Pancreas (tissue), 10 donors: ENCODE measurements around the gene NRG4. TPM values are rescaled to one million over a fixed set of nuclear protein-coding genes. Genes with fewer than 3 reads are reported as not detected.
A peak's percentile ranks its signal among the peaks of the same experiment; 100 is the strongest.
"Not testable (repeated sequence)": the region's sequence is repeated elsewhere in the genome, so short reads cannot be mapped to it uniquely, and the experiment has no call there.

Experiments
- ATAC-seq, 4 donors: fragments of 200-7000 bp; cut with Tn5 transposase; one replicate each; pipeline versions ENCODE4 v1.8.0 to v1.9.1; 2020; ENCODE audit warnings: mild to moderate bottlenecking in 4 of 4, moderate library complexity in 4 of 4
- DNase-seq, 6 donors: peaks; one replicate each; pipeline ENCODE4 v3.0.0-alpha.2; 2020
- FAIRE-seq: peaks from 2 replicates; lab custom pipeline; 2012; peaks lifted over from hg19 to GRCh38; lab: Jason Lieb, UNC
- H3K27ac ChIP-seq, 4 donors: fragments of 200-600 bp; sonication (generic); 1 replicate in 3 of 4; 2 replicates in 1 of 4; pipeline versions ENCODE4 v1.5.0 to v1.8.0; 2020
- H3K27me3 ChIP-seq, 4 donors: fragments of 200-600 bp; one replicate each; pipeline ENCODE4 v1.8.0; 2021
- H3K36me3 ChIP-seq, 3 donors: fragments of 200-600 bp; sonication (generic) in 1 of 3; one replicate each; pipeline versions ENCODE4 v1.5.0 to v1.8.0; 2020 to 2021
- H3K4me1 ChIP-seq, 3 donors: fragments of 200-600 bp; one replicate each; pipeline ENCODE4 v1.8.0; 2021
- H3K4me3 ChIP-seq, 4 donors: fragments of 200-600 bp; sonication (generic) in 2 of 4; one replicate each; pipeline versions ENCODE4 v1.5.0 to v1.8.0; 2020 to 2021
- H3K9me3 ChIP-seq, 4 donors: fragments of 200-600 bp; one replicate each; pipeline ENCODE4 v1.8.0; 2021
- whole genome bisulfite sequencing, 2 donors: extraction: QIAGEN DNeasy Blood & Tissue Kit; methylation state at CpG; one replicate each; pipeline ENCODE4 v1.1.7; 2013; 5-methylcytosine and 5-hydroxymethylcytosine counted together
- intact Hi-C, 3 donors: fragments of 100-400 bp; cut with DNase I; formaldehyde crosslinking; loops; one replicate each; pipeline versions ENCODE4 v1.11.1 to v1.14.2; 2022
- polyA plus RNA-seq, 2 donors: library from polyadenylated mRNA; stranded (reverse); fragments of 200-250 nt; gene quantifications; one replicate each; pipeline ENCODE4 v1.2.3, GENCODE V29; 2013
- total RNA-seq, 6 donors: library from RNA; stranded (reverse); fragmentation: NEBNext Ultra II Directional in 4 of 6; extraction: Animal tissue kit (Norgen Biotek cat#: 25700) in 4 of 6; gene quantifications; one replicate each; pipeline versions ENCODE4 v1.2.1 to v1.2.4, GENCODE V29; 2021 to 2023
- TF ChIP-seq, protein P1 (sequence below), 4 donors: fragments of 200-600 bp; sonication (generic) in 3 of 4; IDR thresholded peaks; one replicate each; pipeline versions ENCODE4 v1.5.0 to v1.8.0; 2021; ENCODE audit warnings: antibody characterized with exemption in 4 of 4
- donor health status: healthy with polysubstance abuse.
- donor health status: DM: no; HTN: no; CAD: no; lungs with moderate emphysema.
- donor health status: DM: no; HTN: no; CAD: no.
- donor health status: control.
- donor health status: control.
- donor health status: Bipolar disorder and iron deficiency.
- donor health status: DM: yes; HTN: yes; CAD: no.
- donor health status: DM: no; HTN: no; CAD: no.
- donor health status: DM: no; HTN: no; CAD: no.
- donor health status: DM: yes; HTN: yes; CAD: no.

Gene NRG4
- total and polyA plus RNA-seq, 8 donors, result 6.0 to 50.1 (median 27.8) TPM

- DNase-seq (peak in 3 of 6 donors; percentile 30 to 48 (median 33)), FAIRE-seq (no peak), ATAC-seq (peak; percentile 51 to 70 (median 66))
- 9 to 10% methylated on average over 18 of the region's 18 CpGs for WGBS, 2 donors
- no peaks in the 10 kb centered on the region for H3K27me3 ChIP-seq
- H3K9me3 ChIP-seq, result no peaks in the 10 kb centered on the region
- H3K4me1 ChIP-seq, result peaks cover 0 to 9% (median 0%) of the 10 kb centered on the region in 3 donors
- no peaks in the 10 kb centered on the region for H3K36me3 ChIP-seq
- peak overlapping the region; percentile 33 to 71 (median 48) for H3K4me3 ChIP-seq
- H3K27ac ChIP-seq, result peak overlapping the region in 1 of 4 donors; percentile 42
- intact Hi-C loops, result loop anchor here in 1 of 3 donors (5.0 kb wide), 1 partner anchor 78 kb away; no protein-coding TSS in a partner anchor
- TF ChIP-seq, protein P1, sequence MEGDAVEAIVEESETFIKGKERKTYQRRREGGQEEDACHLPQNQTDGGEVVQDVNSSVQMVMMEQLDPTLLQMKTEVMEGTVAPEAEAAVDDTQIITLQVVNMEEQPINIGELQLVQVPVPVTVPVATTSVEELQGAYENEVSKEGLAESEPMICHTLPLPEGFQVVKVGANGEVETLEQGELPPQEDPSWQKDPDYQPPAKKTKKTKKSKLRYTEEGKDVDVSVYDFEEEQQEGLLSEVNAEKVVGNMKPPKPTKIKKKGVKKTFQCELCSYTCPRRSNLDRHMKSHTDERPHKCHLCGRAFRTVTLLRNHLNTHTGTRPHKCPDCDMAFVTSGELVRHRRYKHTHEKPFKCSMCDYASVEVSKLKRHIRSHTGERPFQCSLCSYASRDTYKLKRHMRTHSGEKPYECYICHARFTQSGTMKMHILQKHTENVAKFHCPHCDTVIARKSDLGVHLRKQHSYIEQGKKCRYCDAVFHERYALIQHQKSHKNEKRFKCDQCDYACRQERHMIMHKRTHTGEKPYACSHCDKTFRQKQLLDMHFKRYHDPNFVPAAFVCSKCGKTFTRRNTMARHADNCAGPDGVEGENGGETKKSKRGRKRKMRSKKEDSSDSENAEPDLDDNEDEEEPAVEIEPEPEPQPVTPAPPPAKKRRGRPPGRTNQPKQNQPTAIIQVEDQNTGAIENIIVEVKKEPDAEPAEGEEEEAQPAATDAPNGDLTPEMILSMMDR (IDR thresholded peaks at IDR 0.05), result no peak
Observed at GRCh38 chr15:76058714-76059319, 46.6 kb upstream of the NRG4 start.

- peak; percentile 7 to 49 (median 44) for ATAC-seq
- 2 to 3% methylated on average over 7 of the region's 7 CpGs for WGBS, 2 donors
- peak in 3 of 6 donors; percentile 24 to 49 (median 24) for DNase-seq
- intact Hi-C loops, result loop anchor here in 1 of 3 donors (5.0 kb wide), 1 partner anchor 80 kb away; no protein-coding TSS in a partner anchor
- FAIRE-seq, result peak; percentile 45
- H3K27ac ChIP-seq, result peak overlapping the region in 2 of 4 donors; percentile 4 to 43
- TF ChIP-seq, protein P1 (IDR thresholded peaks at IDR 0.05), result peak; percentile 52 to 75 (median 62)
- H3K4me1 ChIP-seq, result peaks cover 0 to 9% (median 0%) of the 10 kb centered on the region in 3 donors
- H3K9me3 ChIP-seq, result no peaks in the 10 kb centered on the region
- no peaks in the 10 kb centered on the region for H3K27me3 ChIP-seq
- H3K36me3 ChIP-seq, result no peaks in the 10 kb centered on the region
- H3K4me3 ChIP-seq, result peak overlapping the region in 2 of 4 donors; percentile 9 to 30
Observed at GRCh38 chr15:76057332-76058000, 45.2 kb upstream of the NRG4 start.

DNA sequence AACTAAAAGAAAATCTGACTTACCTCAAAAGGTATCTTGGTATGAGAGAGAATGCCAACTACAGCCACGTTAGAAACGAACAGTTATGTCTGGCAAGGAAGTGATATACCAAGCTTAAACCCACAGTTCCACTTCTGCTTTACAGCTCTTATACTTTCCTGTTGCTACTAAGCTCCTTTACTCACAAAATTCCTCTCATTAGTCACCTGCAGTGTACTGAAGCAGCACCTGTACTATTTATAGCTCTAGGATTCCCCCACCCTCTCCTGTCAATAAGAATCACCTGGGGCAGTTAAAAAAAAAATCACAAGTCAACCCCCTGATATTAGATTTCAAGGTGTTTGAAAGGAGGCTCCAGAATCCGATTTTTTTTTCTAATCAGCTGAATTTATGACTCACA is 44.7 kb upstream of the NRG4 start:
- Histone ChIP-seq H3K4me1 (peaks cover 0 to 9% (median 0%) of the 10 kb centered on the region in 3 donors), H3K36me3 (no peaks in the 10 kb centered on the region), H3K27me3 (no peaks in the 10 kb centered on the region), H3K27ac (peak overlapping the region in 2 of 4 donors; percentile 4 to 43), H3K9me3 (no peaks in the 10 kb centered on the region), H3K4me3 (peak overlapping the region in 2 of 4 donors; percentile 9 to 30)
- ATAC-seq (peak; percentile 21 to 59 (median 46)), FAIRE-seq (no peak), DNase-seq (no peak)
- 2 to 3% methylated on average over 3 of the region's 3 CpGs for whole genome bisulfite sequencing, 2 donors
- TF ChIP-seq, protein P1 (IDR thresholded peaks at IDR 0.05), result no peak
- intact Hi-C loops, result loop anchor here in 1 of 3 donors (5.0 kb wide), 1 partner anchor 80 kb away; no protein-coding TSS in a partner anchor

GRCh38 chr15:76054201-76054600 is 42.0 kb upstream of the NRG4 start:
- H3K36me3 ChIP-seq, FAIRE-seq, ATAC-seq, H3K9me3 ChIP-seq, H3K4me1 ChIP-seq, intact Hi-C loops, DNase-seq, H3K4me3 ChIP-seq, H3K27me3 ChIP-seq, H3K27ac ChIP-seq: not testable (repeated sequence)
- 94 to 96% methylated on average over 10 of the region's 10 CpGs for WGBS, 2 donors

DNA sequence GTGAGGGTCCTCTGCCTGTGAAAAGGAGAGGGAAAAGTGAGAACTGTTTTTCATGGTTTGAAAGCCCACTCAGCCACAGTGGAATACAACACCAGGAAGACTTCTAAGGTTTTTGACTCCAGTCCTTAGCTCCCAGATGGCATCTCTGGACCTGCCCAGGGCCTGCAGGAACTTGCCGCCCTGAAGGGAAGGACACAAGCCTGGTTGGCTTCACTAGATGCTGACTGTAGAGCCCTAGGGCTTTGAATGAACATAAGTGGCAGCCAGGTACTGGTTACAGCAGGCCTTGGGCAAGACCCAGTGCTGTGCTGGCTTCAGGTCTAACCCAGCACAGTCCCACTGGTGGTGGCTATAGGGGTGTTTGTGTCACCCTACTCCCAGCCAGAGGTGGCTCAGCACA is 26.3 kb upstream of the NRG4 start:
- Histone ChIP-seq H3K4me1 (no peaks in the 10 kb centered on the region), H3K27me3 (no peaks in the 10 kb centered on the region), H3K4me3 (no peak overlapping the region), H3K27ac (no peak overlapping the region), H3K9me3 (no peaks in the 10 kb centered on the region), H3K36me3 (no peaks in the 10 kb centered on the region)
- 90 to 95% methylated on average over 1 of the region's 1 CpG for WGBS, 2 donors
- ATAC-seq (no peak), FAIRE-seq (no peak), DNase-seq (no peak)
- TF ChIP-seq, protein P1 (IDR thresholded peaks at IDR 0.05), result no peak
- intact Hi-C loops, result no loop called here
